ENCODE data around the gene EXOC8. TPM values are rescaled to one million over a fixed set of nuclear protein-coding genes. Genes with fewer than 3 reads are reported as not detected.

The EXOC8 gene
- total and polyA plus RNA-seq, 12 donors = 2.4 to 21.1 (median 14.1) TPM

- Histone ChIP-seq H3K27ac (no peak overlapping the region), H3K27me3 (no peaks in the 10 kb centered on the region), H3K36me3 (replicated peaks in 1 of 2) (no peaks in the 10 kb centered on the region), H3K9me3 (replicated peaks in 1 of 3) (no peaks in the 10 kb centered on the region), H3K4me1 (replicated peaks in 1 of 2) (no peaks in the 10 kb centered on the region), H3K4me3 (no peak overlapping the region)
- 93 to 95% (median 95%) methylated on average over 5 to 6 of the region's 6 CpGs for WGBS, 4 donors
- no peak for DNase-seq
- intact Hi-C loops (cut with DNase I) = no loop called here
- TF ChIP-seq CTCF (IDR thresholded peaks at IDR 0.05) (no peak), POLR2A (IDR thresholded peaks at IDR 0.05) (no peak)
Measured at GRCh38 chr1:231286603-231287002, 51.0 kb downstream of the EXOC8 start.

- no peak for TF ChIP-seq POLR2A (IDR thresholded peaks at IDR 0.05)
- TF ChIP-seq CTCF (IDR thresholded peaks at IDR 0.05) = no peak
- intact Hi-C loops (cut with DNase I) = no loop called here
- Histone ChIP-seq H3K4me3 (no peak overlapping the region), H3K27me3 (no peaks in the 10 kb centered on the region), H3K9me3 (replicated peaks in 1 of 3) (no peaks in the 10 kb centered on the region), H3K36me3 (replicated peaks in 1 of 2) (no peaks in the 10 kb centered on the region), H3K4me1 (replicated peaks in 1 of 2) (no peaks in the 10 kb centered on the region), H3K27ac (no peak overlapping the region)
- WGBS, 4 donors = 95 to 99% (median 96%) methylated on average over 6 of the region's 6 CpGs
- DNase-seq = no peak
Measured at GRCh38 chr1:231284441-231284840, 53.2 kb downstream of the EXOC8 start.

Other genes starting within 250 kb of the EXOC8 start
- gene TRIM67, start 175.8 kb downstream of the EXOC8 start, total RNA-seq = 1 to 10 TPM in 3 of 9 donors, under 1 TPM in 6; 0.06 to 1.5 (median 0.30) TPM
- gene TRIM67, start 175.8 kb downstream of the EXOC8 start, polyA plus RNA-seq = under 1 TPM; 0.10 to 0.62 (median 0.32) TPM
- 10 to 100 TPM; 27.0 to 65.2 (median 44.8) TPM for gene GNPAT, start 96.6 kb downstream of the EXOC8 start, total RNA-seq
- gene GNPAT, start 96.6 kb downstream of the EXOC8 start, polyA plus RNA-seq = 10 to 100 TPM; 46.8 to 91.9 (median 57.9) TPM
- gene SPRTN, start 441 bp upstream of the EXOC8 start, total RNA-seq = 10 to 100 TPM in 6 of 9 donors, 1 to 10 TPM in 3; 6.3 to 18.5 (median 11.0) TPM
- 10 to 100 TPM in 1 of 3 donors, 1 to 10 TPM in 2; 3.9 to 14.0 (median 5.1) TPM for gene SPRTN, start 441 bp upstream of the EXOC8 start, polyA plus RNA-seq
- 10 to 100 TPM; 33.4 to 75.6 (median 50.8) TPM for gene EGLN1, start 84.4 kb upstream of the EXOC8 start, total RNA-seq
- gene EGLN1, start 84.4 kb upstream of the EXOC8 start, polyA plus RNA-seq = 10 to 100 TPM in 1 of 3 donors, 1 to 10 TPM in 2; 7.9 to 72.3 (median 8.8) TPM
- gene TSNAX, start 190.8 kb upstream of the EXOC8 start, total RNA-seq = 10 to 100 TPM; 16.0 to 92.5 (median 48.1) TPM
- gene TSNAX, start 190.8 kb upstream of the EXOC8 start, polyA plus RNA-seq = 10 to 100 TPM; 11.6 to 98.3 (median 11.8) TPM